HEK293 (cell line): Measurements from ENCODE around the gene OR5AU1.

Source experiments
- CTCF ChIA-PET: fragments of 350-600 bp; formaldehyde crosslinking; extraction: SDS; loops from one replicate; lab custom pipeline; 2021; ENCODE audit warnings: antibody characterized with exemption; lab: Yijun Ruan, JAX
- POLR2A ChIA-PET: fragments of 300-600 bp; formaldehyde crosslinking; extraction: SDS; loops from one replicate; lab custom pipeline; 2020; ENCODE audit warnings: antibody characterized with exemption, inconsistent platforms; lab: Yijun Ruan, JAX
- H3K27ac ChIP-seq: fragments of 200-500 bp; sonication (Bioruptor generic); 2 replicates; pipeline ENCODE4 v1.5.1; 2014; ENCODE audit warnings: low read depth, low read length, control low read depth, inconsistent platforms; ENCODE audit errors: extremely low read depth
- H3K36me3 ChIP-seq, 2 experiments: fragments of 200-500 bp in 1 of 2; sonication (Bioruptor generic) in 1 of 2; 1 replicate in 1 of 2; 2 replicates in 1 of 2; pipeline ENCODE4 v1.5.1; 2014 to 2017; ENCODE audit warnings: inconsistent platforms in 2 of 2, low read length in 2 of 2; ENCODE audit not compliant: control insufficient read depth in 2 of 2, insufficient read depth in 1 of 2
- H3K4me1 ChIP-seq: fragments of 200-500 bp; sonication (Bioruptor generic); 2 replicates; pipeline ENCODE4 v1.5.1; 2014; ENCODE audit warnings: mild to moderate bottlenecking, low read length, inconsistent platforms; ENCODE audit not compliant: control insufficient read depth, insufficient read depth
- H3K4me3 ChIP-seq: 2 replicates; pipeline ENCODE4 v1.5.1; 2011; ENCODE audit warnings: low read depth, mild to moderate bottlenecking, control low read depth, low read length, moderate library complexity
- H3K9me3 ChIP-seq: fragments of 200-500 bp; sonication (Bioruptor generic); 2 replicates; pipeline ENCODE4 v1.5.1; 2014; ENCODE audit warnings: low read depth, low read length, inconsistent platforms; ENCODE audit not compliant: control insufficient read depth, insufficient read depth
- BCL11A ChIP-seq: fragments of 450-650 bp; formaldehyde crosslinking; IDR thresholded peaks from 2 replicates; pipeline ENCODE4 v1.5.1; 2016; ENCODE audit warnings: low read depth, missing biosample characterization, missing genetic modification characterization
- EGR2 ChIP-seq: fragments of 450-650 bp; formaldehyde crosslinking; IDR thresholded peaks from 2 replicates; pipeline ENCODE4 v1.5.1; 2016; ENCODE audit warnings: low read depth, missing biosample characterization, missing genetic modification characterization
- GLI2 ChIP-seq: fragments of 450-650 bp; formaldehyde crosslinking; IDR thresholded peaks from 2 replicates; pipeline ENCODE4; 2017; ENCODE audit warnings: missing biosample characterization, missing genetic modification characterization, low read depth, borderline replicate concordance
- KLF10 ChIP-seq: fragments of 450-650 bp; IDR thresholded peaks from 2 replicates; pipeline ENCODE4 v1.5.1; 2018; ENCODE audit warnings: missing biosample characterization, mild to moderate bottlenecking, missing genetic modification characterization
- MYNN ChIP-seq: fragments of 450-650 bp; formaldehyde crosslinking; IDR thresholded peaks from 2 replicates; pipeline ENCODE4 v1.5.1; 2016; ENCODE audit warnings: missing biosample characterization, missing genetic modification characterization, borderline replicate concordance
- SCRT1 ChIP-seq: fragments of 450-650 bp; formaldehyde crosslinking; IDR thresholded peaks from 2 replicates; pipeline ENCODE4 v1.5.1; 2016; ENCODE audit warnings: missing biosample characterization, missing genetic modification characterization, borderline replicate concordance
- ZEB2 ChIP-seq: fragments of 450-650 bp; formaldehyde crosslinking; IDR thresholded peaks from 2 replicates; pipeline ENCODE4 v1.5.1; 2016; ENCODE audit warnings: missing biosample characterization, missing genetic modification characterization
- ZFHX2 ChIP-seq: fragments of 450-650 bp; formaldehyde crosslinking; conservative IDR thresholded peaks from 2 replicates; pipeline ENCODE4 v1.5.1; 2016; ENCODE audit warnings: missing biosample characterization, missing genetic modification characterization
- ZFP69B ChIP-seq: fragments of 450-650 bp; formaldehyde crosslinking; IDR thresholded peaks from 2 replicates; pipeline ENCODE4 v1.5.1; 2016; ENCODE audit warnings: missing biosample characterization, missing genetic modification characterization
- ZNF157 ChIP-seq: fragments of 450-650 bp; formaldehyde crosslinking; IDR thresholded peaks from 2 replicates; pipeline ENCODE4 v1.5.1; 2016; ENCODE audit warnings: missing biosample characterization, missing genetic modification characterization
- ZNF16 ChIP-seq: fragments of 450-650 bp; formaldehyde crosslinking; IDR thresholded peaks from 2 replicates; pipeline ENCODE4 v1.5.1; 2016; ENCODE audit warnings: low read depth, missing biosample characterization, missing genetic modification characterization
- ZNF223 ChIP-seq: fragments of 450-650 bp; formaldehyde crosslinking; IDR thresholded peaks from 2 replicates; pipeline ENCODE4 v1.5.1; 2016; ENCODE audit warnings: missing biosample characterization, missing genetic modification characterization
- ZNF335 ChIP-seq: fragments of 450-650 bp; formaldehyde crosslinking; conservative IDR thresholded peaks from 2 replicates; pipeline ENCODE4 v1.5.1; 2016; ENCODE audit warnings: missing biosample characterization, missing genetic modification characterization
- ZNF350 ChIP-seq: fragments of 450-650 bp; formaldehyde crosslinking; IDR thresholded peaks from 2 replicates; pipeline ENCODE4 v1.5.0; 2017; ENCODE audit warnings: missing biosample characterization, mild to moderate bottlenecking, missing genetic modification characterization
- ZNF549 ChIP-seq: fragments of 450-650 bp; IDR thresholded peaks from 2 replicates; pipeline ENCODE4 v1.5.1; 2018; ENCODE audit warnings: missing biosample characterization, missing genetic modification characterization, mild to moderate bottlenecking, inconsistent platforms, moderate library complexity
- ZNF560 ChIP-seq: fragments of 450-650 bp; formaldehyde crosslinking; IDR thresholded peaks from 2 replicates; pipeline ENCODE4 v1.5.1; 2017; ENCODE audit warnings: missing biosample characterization, missing genetic modification characterization, borderline replicate concordance
- ZNF596 ChIP-seq: fragments of 450-650 bp; IDR thresholded peaks from 2 replicates; pipeline ENCODE4 v1.5.0; 2018; ENCODE audit warnings: missing biosample characterization, mild to moderate bottlenecking, missing genetic modification characterization, moderate library complexity
- ZNF600 ChIP-seq: fragments of 450-650 bp; formaldehyde crosslinking; IDR thresholded peaks from 2 replicates; pipeline ENCODE4 v1.5.1; 2016; ENCODE audit warnings: missing biosample characterization, missing genetic modification characterization
- ZNF776 ChIP-seq: fragments of 450-650 bp; formaldehyde crosslinking; IDR thresholded peaks from 2 replicates; pipeline ENCODE4 v1.5.0; 2017; ENCODE audit warnings: missing biosample characterization, missing genetic modification characterization, borderline replicate concordance
- ZNF791 ChIP-seq: fragments of 450-650 bp; formaldehyde crosslinking; IDR thresholded peaks from 2 replicates; pipeline ENCODE4 v1.5.1; 2016; ENCODE audit warnings: missing biosample characterization, missing genetic modification characterization
- ZNF837 ChIP-seq: fragments of 450-650 bp; formaldehyde crosslinking; IDR thresholded peaks from 2 replicates; pipeline ENCODE4 v1.5.1; 2016; ENCODE audit warnings: missing biosample characterization, missing genetic modification characterization
- TF ChIP-seq, protein P1 (sequence below): fragments of 450-650 bp; formaldehyde crosslinking; IDR thresholded peaks from 2 replicates; pipeline ENCODE4 v1.5.1; 2016; ENCODE audit warnings: missing biosample characterization, missing genetic modification characterization
- TF ChIP-seq, protein P2 (sequence below): fragments of 450-650 bp; formaldehyde crosslinking; IDR thresholded peaks from 2 replicates; pipeline ENCODE4 v1.5.1; 2016; ENCODE audit warnings: missing biosample characterization, missing genetic modification characterization
- TF ChIP-seq, protein P3 (sequence below): fragments of 450-650 bp; formaldehyde crosslinking; IDR thresholded peaks from 2 replicates; pipeline ENCODE4 v1.5.1; 2016; ENCODE audit warnings: missing biosample characterization, missing genetic modification characterization
- TF ChIP-seq, protein P4 (sequence below): fragments of 450-650 bp; formaldehyde crosslinking; IDR thresholded peaks from 2 replicates; pipeline ENCODE4 v1.5.1; 2016; ENCODE audit warnings: missing biosample characterization, missing genetic modification characterization

OR5AU1 gene

DNA sequence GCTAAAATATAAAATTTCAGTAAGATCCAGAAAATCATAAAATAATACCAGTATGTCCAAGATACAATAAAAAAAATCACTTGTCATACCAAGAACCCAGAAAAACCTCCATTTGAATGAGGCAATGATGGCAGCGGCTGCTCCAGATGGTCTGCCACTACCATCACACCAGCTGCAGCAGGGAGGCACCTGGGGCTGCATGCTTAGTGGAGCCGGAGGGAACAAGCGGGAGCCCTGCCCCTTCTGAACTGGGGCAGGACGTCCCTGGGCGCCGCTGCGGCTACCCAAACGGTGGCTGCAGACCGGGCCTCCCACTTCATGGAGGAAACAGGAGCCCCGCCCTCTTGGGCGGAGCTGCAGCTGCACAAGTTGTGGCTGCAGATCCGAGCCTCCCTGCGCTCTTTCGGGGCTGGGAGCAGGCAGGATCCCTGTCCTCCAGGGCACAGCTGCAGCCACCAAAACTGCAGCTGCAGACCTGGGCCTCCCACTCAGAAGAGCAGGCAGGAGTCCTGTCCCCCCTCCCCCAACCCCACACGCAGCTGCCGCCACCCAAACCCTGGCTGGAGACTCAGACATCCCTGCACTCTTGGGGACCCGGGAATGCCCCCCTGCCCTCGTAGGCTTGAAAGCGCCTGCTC lies 36.1 kb upstream of the OR5AU1 start (continued):
- TF ChIP-seq ZNF837: no peak
- peak; percentile 31; the same call in 1 of the 2 replicates for TF ChIP-seq ZEB2 (tag by site-specific recombination)
- TF ChIP-seq ZNF16 (tag by site-specific recombination): no peak
- no peak for TF ChIP-seq MYNN
- TF ChIP-seq ZNF549 (tag by site-specific recombination): no peak
- TF ChIP-seq GLI2 (tag by site-specific recombination): no peak
- TF ChIP-seq, protein P1, sequence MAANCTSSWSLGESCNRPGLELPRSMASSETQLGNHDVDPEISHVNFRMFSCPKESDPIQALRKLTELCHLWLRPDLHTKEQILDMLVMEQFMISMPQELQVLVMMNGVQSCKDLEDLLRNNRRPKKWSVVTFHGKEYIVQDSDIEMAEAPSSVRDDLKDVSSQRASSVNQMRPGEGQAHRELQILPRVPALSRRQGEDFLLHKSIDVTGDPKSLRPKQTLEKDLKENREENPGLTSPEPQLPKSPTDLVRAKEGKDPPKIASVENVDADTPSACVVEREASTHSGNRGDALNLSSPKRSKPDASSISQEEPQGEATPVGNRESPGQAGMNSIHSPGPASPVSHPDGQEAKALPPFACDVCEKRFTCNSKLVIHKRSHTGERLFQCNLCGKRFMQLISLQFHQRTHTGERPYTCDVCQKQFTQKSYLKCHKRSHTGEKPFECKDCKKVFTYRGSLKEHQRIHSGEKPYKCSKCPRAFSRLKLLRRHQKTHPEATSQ (tag by site-specific recombination): no peak; the same call in 1 of the 2 replicates
- no peak for TF ChIP-seq ZNF791 (tag by site-specific recombination)
- no peak for TF ChIP-seq ZNF776
- peak; percentile 91 for TF ChIP-seq ZNF335
- no peak for TF ChIP-seq EGR2
- TF ChIP-seq ZFHX2: no peak
- TF ChIP-seq ZNF596 (tag by site-specific recombination): no peak
- no peak for TF ChIP-seq ZNF560 (tag by site-specific recombination)
- TF ChIP-seq, protein P2, sequence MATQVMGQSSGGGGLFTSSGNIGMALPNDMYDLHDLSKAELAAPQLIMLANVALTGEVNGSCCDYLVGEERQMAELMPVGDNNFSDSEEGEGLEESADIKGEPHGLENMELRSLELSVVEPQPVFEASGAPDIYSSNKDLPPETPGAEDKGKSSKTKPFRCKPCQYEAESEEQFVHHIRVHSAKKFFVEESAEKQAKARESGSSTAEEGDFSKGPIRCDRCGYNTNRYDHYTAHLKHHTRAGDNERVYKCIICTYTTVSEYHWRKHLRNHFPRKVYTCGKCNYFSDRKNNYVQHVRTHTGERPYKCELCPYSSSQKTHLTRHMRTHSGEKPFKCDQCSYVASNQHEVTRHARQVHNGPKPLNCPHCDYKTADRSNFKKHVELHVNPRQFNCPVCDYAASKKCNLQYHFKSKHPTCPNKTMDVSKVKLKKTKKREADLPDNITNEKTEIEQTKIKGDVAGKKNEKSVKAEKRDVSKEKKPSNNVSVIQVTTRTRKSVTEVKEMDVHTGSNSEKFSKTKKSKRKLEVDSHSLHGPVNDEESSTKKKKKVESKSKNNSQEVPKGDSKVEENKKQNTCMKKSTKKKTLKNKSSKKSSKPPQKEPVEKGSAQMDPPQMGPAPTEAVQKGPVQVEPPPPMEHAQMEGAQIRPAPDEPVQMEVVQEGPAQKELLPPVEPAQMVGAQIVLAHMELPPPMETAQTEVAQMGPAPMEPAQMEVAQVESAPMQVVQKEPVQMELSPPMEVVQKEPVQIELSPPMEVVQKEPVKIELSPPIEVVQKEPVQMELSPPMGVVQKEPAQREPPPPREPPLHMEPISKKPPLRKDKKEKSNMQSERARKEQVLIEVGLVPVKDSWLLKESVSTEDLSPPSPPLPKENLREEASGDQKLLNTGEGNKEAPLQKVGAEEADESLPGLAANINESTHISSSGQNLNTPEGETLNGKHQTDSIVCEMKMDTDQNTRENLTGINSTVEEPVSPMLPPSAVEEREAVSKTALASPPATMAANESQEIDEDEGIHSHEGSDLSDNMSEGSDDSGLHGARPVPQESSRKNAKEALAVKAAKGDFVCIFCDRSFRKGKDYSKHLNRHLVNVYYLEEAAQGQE (tag by site-specific recombination): no peak
- no peak for TF ChIP-seq KLF10 (tag by site-specific recombination)
- TF ChIP-seq ZNF223 (tag by site-specific recombination): no peak
- TF ChIP-seq ZNF157 (tag by site-specific recombination): no peak
- TF ChIP-seq ZNF350: no peak
- no peak for TF ChIP-seq ZFP69B (tag by site-specific recombination)
- TF ChIP-seq BCL11A (tag by site-specific recombination): no peak
- no peak for TF ChIP-seq SCRT1
- TF ChIP-seq, all 188 proteins: peak for 31

DNA sequence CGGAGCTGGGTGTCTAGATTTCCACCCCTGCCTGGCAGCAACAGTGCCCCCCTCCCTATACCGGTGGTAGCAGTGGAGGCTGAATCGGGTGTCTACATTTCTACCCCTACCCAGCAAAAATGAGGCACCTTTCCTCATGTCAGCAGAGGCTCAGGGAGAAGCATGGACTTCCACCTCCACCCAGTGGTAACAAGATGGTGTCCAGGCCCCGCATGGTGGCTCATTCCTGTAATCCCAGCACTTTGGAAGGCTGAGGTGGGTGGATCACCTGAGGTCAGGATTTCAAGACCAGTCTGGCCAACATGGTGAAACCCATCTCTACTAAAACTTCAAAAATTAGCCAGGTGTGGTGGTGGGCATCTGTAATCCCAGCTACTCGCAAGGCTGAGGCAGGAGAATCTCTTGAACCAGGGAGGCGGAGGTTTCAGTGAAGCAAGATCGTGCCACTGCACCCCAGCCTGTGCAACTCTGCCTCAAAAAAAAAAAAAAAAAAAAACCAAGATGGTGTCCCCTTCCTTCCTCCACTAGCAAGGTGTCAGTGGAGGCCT lies 35.5 kb upstream of the OR5AU1 start:
- Histone ChIP-seq H3K27ac (no peak overlapping the region), H3K9me3 (no peaks in the 10 kb centered on the region), H3K4me1 (no peaks in the 10 kb centered on the region; the same call in 1 of the 2 replicates), H3K36me3 (no peaks in the 10 kb centered on the region), H3K4me3 (no peak overlapping the region)
- ChIA-PET CTCF (interaction anchor here (0.6 to 1.9 kb wide), 3 partner anchors 12 to 1576 kb away, joined by 3 to 4 read pairs (median 3); no protein-coding TSS in a partner anchor), POLR2A (interaction anchor here (0.7 kb wide), 1 partner anchor 15 kb away, joined by 5 read pairs; no protein-coding TSS in a partner anchor)
- TF ChIP-seq, protein P3, sequence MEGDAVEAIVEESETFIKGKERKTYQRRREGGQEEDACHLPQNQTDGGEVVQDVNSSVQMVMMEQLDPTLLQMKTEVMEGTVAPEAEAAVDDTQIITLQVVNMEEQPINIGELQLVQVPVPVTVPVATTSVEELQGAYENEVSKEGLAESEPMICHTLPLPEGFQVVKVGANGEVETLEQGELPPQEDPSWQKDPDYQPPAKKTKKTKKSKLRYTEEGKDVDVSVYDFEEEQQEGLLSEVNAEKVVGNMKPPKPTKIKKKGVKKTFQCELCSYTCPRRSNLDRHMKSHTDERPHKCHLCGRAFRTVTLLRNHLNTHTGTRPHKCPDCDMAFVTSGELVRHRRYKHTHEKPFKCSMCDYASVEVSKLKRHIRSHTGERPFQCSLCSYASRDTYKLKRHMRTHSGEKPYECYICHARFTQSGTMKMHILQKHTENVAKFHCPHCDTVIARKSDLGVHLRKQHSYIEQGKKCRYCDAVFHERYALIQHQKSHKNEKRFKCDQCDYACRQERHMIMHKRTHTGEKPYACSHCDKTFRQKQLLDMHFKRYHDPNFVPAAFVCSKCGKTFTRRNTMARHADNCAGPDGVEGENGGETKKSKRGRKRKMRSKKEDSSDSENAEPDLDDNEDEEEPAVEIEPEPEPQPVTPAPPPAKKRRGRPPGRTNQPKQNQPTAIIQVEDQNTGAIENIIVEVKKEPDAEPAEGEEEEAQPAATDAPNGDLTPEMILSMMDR (tag by site-specific recombination): peak; percentile 52
- TF ChIP-seq, protein P4, sequence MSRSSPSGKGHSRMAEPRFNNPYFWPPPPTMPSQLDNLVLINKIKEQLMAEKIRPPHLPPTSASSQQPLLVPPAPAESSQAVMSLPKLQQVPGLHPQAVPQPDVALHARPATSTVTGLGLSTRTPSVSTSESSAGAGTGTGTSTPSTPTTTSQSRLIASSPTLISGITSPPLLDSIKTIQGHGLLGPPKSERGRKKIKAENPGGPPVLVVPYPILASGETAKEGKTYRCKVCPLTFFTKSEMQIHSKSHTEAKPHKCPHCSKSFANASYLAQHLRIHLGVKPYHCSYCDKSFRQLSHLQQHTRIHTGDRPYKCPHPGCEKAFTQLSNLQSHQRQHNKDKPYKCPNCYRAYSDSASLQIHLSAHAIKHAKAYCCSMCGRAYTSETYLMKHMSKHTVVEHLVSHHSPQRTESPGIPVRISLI (tag by site-specific recombination): peak; percentile 70; the same call in 1 of the 2 replicates
- no peak for TF ChIP-seq ZNF600 (tag by site-specific recombination)
- TF ChIP-seq, all 188 proteins: peak for 2
